Measurements from ENCODE around the gene LPAR1.

LPAR1 gene

DNA sequence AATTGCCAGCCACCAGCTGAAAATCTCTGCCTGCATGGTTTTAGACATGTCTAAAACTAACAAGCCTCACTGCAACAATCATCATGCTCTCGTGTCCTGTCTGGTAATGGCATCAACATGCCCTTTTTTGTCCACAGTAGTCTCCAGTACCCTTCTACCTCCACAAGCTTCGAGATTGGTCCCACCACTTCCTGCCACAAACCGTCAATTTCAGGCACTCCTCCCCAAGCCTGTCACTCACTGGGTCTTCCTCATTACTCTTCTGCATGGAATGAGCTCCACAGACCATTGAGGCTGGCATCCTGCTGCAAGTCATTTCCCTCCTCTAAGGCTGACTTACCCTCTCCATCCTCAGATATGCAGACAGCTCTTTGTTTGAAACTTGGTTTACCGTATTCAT is 9.0 kb downstream of the LPAR1 start:
- H3K27ac ChIP-seq, result no peak overlapping the region
- TF ChIP-seq, protein P1, sequence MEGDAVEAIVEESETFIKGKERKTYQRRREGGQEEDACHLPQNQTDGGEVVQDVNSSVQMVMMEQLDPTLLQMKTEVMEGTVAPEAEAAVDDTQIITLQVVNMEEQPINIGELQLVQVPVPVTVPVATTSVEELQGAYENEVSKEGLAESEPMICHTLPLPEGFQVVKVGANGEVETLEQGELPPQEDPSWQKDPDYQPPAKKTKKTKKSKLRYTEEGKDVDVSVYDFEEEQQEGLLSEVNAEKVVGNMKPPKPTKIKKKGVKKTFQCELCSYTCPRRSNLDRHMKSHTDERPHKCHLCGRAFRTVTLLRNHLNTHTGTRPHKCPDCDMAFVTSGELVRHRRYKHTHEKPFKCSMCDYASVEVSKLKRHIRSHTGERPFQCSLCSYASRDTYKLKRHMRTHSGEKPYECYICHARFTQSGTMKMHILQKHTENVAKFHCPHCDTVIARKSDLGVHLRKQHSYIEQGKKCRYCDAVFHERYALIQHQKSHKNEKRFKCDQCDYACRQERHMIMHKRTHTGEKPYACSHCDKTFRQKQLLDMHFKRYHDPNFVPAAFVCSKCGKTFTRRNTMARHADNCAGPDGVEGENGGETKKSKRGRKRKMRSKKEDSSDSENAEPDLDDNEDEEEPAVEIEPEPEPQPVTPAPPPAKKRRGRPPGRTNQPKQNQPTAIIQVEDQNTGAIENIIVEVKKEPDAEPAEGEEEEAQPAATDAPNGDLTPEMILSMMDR (conservative IDR thresholded peaks at IDR 0.05), result no peak

DNA sequence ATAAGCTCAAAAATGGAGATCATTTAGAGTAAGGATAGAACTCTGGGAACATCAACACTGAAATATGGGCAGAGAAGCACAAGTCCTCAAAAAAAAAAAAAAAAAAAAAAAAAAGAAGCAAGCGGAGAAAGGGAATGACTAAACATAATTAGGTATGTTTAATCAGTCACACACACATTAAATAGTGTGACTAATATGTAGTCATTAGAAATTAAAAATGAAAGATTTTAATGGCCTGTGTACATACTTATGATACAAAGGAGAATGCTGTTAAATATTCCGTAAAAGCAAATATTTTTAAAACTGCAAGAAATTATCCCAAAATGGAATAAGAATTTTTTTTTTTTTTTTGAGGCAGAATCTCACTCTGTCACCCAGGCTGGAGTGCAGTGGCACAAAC is 10.5 kb downstream of the LPAR1 start:
- TF ChIP-seq, protein P1 (conservative IDR thresholded peaks at IDR 0.05), result no peak
- H3K27ac ChIP-seq, result no peak overlapping the region

DNA sequence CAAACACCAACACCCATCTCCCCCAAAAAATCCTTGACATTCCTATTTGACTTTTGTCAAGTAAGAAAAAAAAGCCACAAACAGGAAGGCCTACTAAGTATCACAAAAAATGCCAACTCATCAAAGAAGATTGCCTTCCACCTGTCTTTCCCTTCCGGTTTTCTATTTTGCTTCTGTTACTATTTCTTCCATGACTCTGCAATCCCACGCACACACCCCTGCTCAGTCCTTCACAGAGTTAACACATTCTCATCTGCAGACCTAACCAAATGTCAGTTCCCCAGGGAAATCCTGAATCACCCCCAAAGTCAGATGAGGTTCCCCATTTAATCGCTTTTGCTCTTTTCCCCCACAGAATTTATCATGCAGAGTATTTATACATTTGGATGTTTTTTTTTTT is 15.1 kb downstream of the LPAR1 start:
- TF ChIP-seq, protein P1 (conservative IDR thresholded peaks at IDR 0.05), result no peak
- no peak overlapping the region for H3K27ac ChIP-seq

DNA sequence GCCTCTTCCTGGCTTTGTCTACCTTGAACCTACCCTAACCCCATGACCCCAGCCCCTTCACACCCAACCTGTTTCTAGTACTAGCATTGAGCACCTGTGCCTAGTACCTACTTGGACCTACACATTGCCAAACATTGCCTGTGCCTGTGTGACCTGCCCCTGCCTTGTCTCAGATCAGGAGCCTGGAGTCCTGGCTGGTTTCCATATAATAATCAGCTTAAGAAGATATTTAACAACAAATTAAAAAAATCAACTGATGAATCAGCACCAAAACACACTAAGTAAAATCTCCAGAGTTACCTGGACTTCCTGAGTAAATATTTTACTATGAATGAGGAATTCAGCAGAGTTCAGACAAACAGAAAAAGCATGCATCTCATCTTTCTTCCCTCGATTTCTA is 17.7 kb downstream of the LPAR1 start:
- H3K27ac ChIP-seq, result peak overlapping the region; percentile 64
- TF ChIP-seq, protein P1 (conservative IDR thresholded peaks at IDR 0.05), result no peak

DNA sequence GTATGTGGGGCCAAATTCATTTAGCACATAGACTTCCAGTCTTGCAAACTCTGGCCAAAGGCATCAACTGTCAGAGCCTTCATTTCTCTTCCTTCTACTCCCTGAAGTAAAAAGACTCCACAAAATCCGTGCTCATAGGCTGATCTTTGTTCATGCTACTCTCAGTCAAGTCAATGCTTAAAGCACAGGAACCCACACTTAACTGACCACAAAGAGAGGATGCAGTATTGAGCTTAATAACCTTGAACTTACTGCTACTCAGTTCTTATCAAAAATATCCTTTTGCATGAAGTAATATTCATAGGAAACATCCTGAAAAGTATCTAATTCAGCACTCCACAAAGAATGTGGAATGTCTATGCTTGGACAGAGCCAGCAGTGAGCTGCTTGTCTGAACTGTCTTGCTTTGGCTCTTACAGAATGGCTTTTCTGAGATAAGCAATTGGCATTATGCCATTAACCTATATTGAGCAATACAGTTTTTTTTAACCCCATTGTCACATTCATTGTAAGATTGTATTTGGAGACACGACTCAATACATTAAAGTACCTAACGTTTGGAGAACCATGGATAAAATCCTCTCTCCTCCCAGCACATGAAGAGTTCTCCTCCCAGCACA is 21.7 kb downstream of the LPAR1 start:
- TF ChIP-seq, protein P1 (conservative IDR thresholded peaks at IDR 0.05), result no peak
- no peak overlapping the region for H3K27ac ChIP-seq

DNA sequence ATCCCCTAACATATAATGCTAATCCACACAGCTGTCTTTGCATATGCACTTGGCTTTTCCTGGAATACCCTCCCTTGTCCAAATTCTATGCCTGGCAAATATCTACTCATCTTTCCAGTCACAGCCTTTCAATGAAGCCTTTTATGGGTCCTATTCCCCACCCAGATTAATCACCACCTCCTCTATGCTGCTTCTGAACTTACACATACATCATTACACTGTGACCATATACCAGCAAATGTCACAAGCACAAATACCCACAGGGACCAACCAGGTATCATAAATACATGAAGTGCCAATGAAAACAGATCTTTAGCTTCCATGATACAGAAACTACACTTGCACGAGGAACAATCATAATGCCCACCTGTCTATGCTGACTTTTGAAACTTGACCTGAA is 22.3 kb downstream of the LPAR1 start:
- TF ChIP-seq, protein P1 (conservative IDR thresholded peaks at IDR 0.05), result no peak
- no peak overlapping the region for H3K27ac ChIP-seq

DNA sequence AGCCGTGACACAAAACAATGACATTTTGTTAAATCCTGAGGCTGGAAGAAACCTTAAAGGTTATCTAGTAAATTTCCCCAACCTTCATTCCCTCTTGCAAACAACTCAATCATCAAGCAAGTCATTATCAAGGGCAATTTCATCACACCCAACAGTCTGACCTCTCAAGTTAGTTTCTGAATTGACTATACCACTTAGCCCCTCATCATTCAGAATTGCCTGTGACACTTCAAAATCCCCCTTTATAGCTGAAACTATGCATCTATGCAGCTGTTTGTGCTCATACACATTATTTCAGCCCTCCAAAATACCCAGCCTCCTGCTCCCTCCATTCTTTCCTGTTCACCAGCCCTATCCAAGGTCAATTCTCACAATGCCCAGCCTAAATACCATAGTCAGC is 24.6 kb downstream of the LPAR1 start:
- TF ChIP-seq, protein P1 (conservative IDR thresholded peaks at IDR 0.05), result no peak
- H3K27ac ChIP-seq, result no peak overlapping the region
